HG02970 (cell line): ENCODE results near the gene PLG.
"Not testable (repeated sequence)": the region's sequence is repeated elsewhere in the genome, so short reads cannot be mapped to it uniquely, and the experiment has no call there.

Experiments used
- ATAC-seq: cut with Tn5 transposase; IDR thresholded peaks from one replicate; pipeline ENCODE4 v1.9.1; 2021; ENCODE audit warnings: mild to moderate bottlenecking, moderate library complexity, moderate number of reproducible peaks; ENCODE audit not compliant: unreplicated experiment, low FRiP score

PLG gene

GRCh38 chr6:160701918-160702680 is at the start of gene PLG:
Gene PLG, plus strand, starts transcription at chr6:160702244. Its CDS starts 61 bp downstream, at chr6:160702305.
- ATAC-seq: not testable (repeated sequence)

- no peak for ATAC-seq
These were observed 42.5 kb upstream of the PLG start for GRCh38 chr6:160659562-160659961.

GRCh38 chr6:160661216-160661615 is 40.8 kb upstream of the PLG start:
- ATAC-seq: no peak

DNA sequence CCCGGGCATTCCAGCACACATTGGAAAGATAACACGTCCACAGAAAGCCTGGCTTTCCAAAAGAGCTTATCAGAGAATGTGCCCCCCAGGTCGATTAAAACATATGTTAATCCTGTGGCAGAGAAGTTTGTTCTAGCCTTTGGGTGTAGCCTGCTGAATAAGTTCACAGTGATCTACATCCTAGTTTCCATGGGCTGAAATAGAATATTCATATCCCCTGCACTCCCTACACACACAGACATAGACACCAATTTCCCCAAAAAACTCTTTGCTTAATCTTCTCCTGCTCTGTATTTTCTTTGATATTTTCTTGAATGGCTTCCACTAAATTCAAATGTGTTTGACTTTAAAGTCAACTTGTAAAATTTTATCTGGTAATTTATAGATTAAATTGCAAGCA is 39.6 kb upstream of the PLG start:
- ATAC-seq: no peak

GRCh38 chr6:160662842-160663241 is 39.2 kb upstream of the PLG start:
- ATAC-seq: no peak

DNA sequence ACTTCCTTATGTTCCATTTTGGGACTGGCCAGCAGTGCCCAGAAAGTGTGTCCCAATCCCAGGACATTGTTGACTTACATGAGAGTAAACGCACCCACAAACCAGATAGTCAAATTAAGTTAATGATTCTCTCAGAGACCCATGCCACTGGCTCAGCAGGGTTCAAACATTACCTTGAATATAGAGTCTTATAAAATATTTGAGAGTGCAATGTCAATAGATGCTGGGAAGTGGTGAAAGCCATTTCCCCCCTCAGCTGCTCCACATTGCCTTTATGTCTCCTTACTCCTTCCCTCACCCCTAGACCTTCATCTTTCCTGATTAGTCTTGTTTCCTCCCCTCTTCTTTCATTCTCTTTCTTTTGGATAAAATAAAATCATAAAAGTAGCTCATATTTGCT is 37.8 kb upstream of the PLG start, which contains the start of gene LPA:
Gene LPA, minus strand, starts transcription at position 78 of the 400 bp plus-strand sequence. Its CDS starts 61 bp downstream, at position 17.
- not testable (repeated sequence) for ATAC-seq

DNA sequence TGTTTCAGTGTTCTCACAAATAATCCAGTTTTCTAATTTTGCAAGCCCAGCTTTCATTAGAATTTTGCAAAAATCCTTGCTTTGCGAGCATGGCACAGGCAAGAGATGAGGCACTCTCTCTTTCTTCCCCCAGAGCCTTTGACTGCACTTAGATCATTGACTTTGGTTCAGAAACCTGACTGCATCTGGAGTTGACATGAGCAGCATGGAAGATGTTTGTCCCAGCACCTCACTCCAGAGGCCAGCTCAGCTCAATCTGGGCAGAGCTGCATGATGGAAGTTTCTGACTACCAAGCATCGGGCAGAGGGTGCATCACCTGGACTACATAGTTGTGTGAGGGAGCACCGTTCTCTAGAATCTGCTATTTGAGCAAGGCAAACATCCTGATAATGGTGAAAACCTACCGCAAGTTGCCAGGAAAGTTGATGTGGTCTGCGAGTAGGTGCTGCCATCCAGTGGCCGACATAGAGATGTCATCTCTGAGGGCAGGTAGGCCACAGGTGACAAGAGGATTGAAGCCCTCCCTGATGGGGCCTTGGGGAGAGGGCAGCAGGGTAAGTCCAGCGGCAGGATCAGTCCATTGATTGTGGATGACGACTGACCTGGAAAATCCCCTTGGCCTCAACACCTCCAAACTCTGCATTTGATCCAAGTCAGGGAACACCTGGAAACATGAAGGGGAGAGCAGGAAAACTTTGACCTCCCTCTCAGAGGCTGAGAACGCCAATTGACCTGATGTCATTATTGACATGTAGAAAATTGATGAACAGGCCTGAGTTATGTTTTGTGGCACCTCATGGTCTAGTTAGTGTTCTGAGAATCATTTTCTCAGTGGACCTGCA is 34.2 kb upstream of the PLG start:
- ATAC-seq: no peak

DNA sequence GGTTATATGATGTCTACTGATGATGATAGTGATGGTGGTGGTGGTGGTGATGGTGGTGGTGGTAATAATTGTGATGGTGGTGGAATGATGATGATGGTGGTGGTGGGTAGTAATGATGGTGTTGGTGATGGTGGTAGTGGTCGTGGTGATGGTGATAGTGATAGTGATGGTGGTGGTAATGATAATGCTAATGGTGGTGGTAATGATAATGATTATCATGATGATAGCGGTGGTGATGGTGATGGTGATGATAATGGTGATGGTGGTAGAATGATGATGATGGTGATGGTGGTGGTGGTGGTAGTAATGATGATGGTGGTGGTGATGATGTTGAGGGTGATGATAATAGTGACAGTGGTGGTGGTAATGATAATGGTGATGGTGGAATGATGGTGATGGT is 33.5 kb upstream of the PLG start:
- ATAC-seq: no peak

DNA sequence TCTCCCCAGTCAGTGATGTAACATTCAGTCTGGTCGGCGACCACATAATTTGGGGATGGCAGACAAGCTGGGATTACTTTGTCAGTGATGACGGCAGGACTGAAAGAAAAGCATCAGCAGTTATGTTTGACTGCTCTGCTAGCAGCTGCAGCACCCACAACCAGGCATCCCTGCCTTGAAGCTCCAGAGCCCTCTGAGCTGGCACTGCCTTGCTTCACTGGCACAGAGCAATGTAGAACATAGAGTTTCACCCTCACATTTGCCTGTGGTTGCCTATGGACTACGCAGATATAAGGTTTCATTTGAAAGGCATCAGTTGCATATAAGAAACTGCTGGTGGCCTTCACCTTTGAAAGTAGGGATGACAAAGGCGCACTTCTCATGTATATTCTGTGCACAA is 25.6 kb upstream of the PLG start:
- not testable (repeated sequence) for ATAC-seq

DNA sequence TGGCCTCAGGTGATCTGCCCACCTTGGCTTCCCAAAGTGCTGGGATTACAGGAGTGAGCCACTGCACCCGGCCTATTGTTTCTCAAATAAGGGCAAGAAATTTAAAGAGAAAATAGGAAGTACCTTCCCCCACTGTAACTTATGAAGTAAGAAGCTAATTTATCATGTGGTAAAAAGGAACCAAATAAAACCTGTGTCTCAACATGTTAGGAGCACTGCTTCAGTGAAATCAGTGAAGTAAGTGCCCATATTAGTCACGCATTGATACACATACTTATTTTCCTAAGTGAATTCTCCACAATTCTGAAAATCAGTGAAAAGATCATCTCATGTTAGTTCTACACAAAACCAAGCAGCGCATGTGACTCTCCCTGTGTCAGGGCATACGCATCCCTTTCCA is 23.8 kb upstream of the PLG start:
- ATAC-seq: no peak

- ATAC-seq: no peak
These were observed 23.2 kb upstream of the PLG start for GRCh38 chr6:160678744-160679401.

DNA sequence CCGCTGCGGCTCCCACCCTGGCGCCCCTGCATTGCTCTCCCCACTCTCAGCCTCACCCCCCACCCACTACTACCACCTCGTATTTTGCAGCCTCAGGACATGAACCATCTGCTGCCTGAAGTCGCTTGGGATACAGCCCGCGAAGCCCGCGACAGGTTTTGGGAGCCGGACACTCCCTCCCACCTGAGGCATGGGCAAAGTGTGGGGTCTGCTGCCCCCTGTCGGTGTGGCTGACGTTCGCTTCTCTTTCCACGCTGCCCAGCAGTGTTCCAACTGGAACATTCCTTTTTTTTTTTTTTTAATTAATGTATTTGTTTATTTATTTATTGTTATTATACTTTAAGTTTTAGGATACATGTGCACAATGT is 22.7 kb upstream of the PLG start:
- ATAC-seq: no peak

- not testable (repeated sequence) for ATAC-seq
These were observed 16.8 kb upstream of the PLG start for GRCh38 chr6:160685101-160685761.

DNA sequence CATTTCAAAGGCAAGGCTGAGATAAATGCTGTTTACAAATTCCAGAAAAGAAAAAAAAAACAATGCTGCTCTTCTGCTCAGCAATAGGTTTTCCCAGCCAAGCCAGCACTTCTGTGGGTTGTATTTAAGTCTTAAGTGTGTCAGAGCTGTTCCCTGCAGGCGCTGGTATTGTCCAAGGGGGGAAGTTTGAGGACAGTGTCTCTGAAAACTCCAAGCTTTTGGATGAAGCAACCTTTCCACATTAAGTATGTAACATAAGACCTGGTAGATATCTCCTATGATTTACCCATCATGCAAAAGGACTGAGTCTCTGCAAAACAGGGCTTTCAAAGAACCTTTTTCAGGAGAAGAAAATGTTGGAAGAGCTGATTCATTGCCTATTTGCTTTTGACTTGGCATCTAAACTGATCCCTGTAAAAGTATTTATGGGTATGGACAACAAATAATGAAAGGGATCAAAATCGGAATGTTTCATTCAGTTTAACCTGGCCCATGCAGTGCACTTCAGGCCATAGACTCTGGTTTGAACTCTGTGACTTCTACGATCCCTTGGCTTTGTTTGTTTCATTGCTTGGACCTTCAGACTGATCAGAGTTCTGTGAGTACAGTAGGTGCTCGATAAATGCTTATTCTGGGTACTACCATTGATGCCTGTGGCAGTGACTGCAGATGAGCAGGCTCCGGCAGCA is 16.1 kb upstream of the PLG start:
- no peak for ATAC-seq

GRCh38 chr6:160690458-160690857 is 11.6 kb upstream of the PLG start:
- no peak for ATAC-seq

- no peak for ATAC-seq
These were observed 10.4 kb upstream of the PLG start for GRCh38 chr6:160691617-160692016.

- ATAC-seq: no peak
These were observed 9.6 kb upstream of the PLG start for GRCh38 chr6:160692369-160692959.

- not testable (repeated sequence) for ATAC-seq
These were observed 7.0 kb upstream of the PLG start for GRCh38 chr6:160695025-160695424.

- not testable (repeated sequence) for ATAC-seq
These were observed 6.4 kb upstream of the PLG start for GRCh38 chr6:160695622-160696021.

- not testable (repeated sequence) for ATAC-seq
These were observed 5.2 kb upstream of the PLG start for GRCh38 chr6:160696884-160697283.
